A549 (cell line): ENCODE measurements around the gene FGFR2.
"Not testable (repeated sequence)": the region's sequence is repeated elsewhere in the genome, so short reads cannot be mapped to it uniquely, and the experiment has no call there.

ENCODE experiments used
- BHLHE40 ChIP-seq: IDR thresholded peaks from 2 replicates; pipeline ENCODE4 v1.6.1; 2012; ENCODE audit warnings: low read depth, low read length, inconsistent platforms
- USF2 ChIP-seq: fragments of 450-650 bp; IDR thresholded peaks from 2 replicates; pipeline ENCODE4 v1.6.1; 2014; ENCODE audit warnings: antibody characterized with exemption

GRCh38 chr10:121554916-121555315 lies 43.3 kb downstream of the FGFR2 start:
- TF ChIP-seq BHLHE40, USF2: not testable (repeated sequence)
